Glutamatergic neuron (in vitro differentiated cells): ENCODE measurements around the gene GLT8D2. TPM values are rescaled to one million over a fixed set of nuclear protein-coding genes. Genes with fewer than 3 reads are reported as not detected.

Experiments used
- DNase-seq: peaks from one replicate; pipeline ENCODE4 v3.0.0; 2022
- H3K27ac Mint-ChIP-seq: one replicate; pipeline ENCODE4 v1.8.0; 2020; ENCODE audit warnings: mild to moderate bottlenecking, mixed read lengths, inconsistent platforms; ENCODE audit not compliant: unreplicated experiment
- H3K27me3 Mint-ChIP-seq: one replicate; pipeline ENCODE4 v1.8.0; 2020; ENCODE audit warnings: mild to moderate bottlenecking, moderate library complexity, mixed read lengths, inconsistent platforms; ENCODE audit not compliant: unreplicated experiment
- H3K36me3 Mint-ChIP-seq: one replicate; pipeline ENCODE4 v1.8.0; 2020; ENCODE audit warnings: mild to moderate bottlenecking, mixed read lengths, inconsistent platforms; ENCODE audit not compliant: unreplicated experiment
- H3K4me1 Mint-ChIP-seq: one replicate; pipeline ENCODE4 v1.8.0; 2020; ENCODE audit warnings: mild to moderate bottlenecking, low read depth, mixed read lengths, inconsistent platforms; ENCODE audit not compliant: unreplicated experiment
- H3K4me3 Mint-ChIP-seq: one replicate; pipeline ENCODE4 v1.8.0; 2020; ENCODE audit warnings: mild to moderate bottlenecking, mixed read lengths, inconsistent platforms; ENCODE audit not compliant: unreplicated experiment
- H3K9me3 Mint-ChIP-seq: one replicate; pipeline ENCODE4 v1.8.0; 2020; ENCODE audit warnings: mild to moderate bottlenecking, moderate library complexity, mixed read lengths, inconsistent platforms; ENCODE audit not compliant: unreplicated experiment
- CTCF ChIP-seq: fragments of 200-600 bp; sonication (generic); IDR thresholded peaks from one replicate; pipeline ENCODE4 v1.5.0; 2021; ENCODE audit not compliant: partially characterized antibody, unreplicated experiment
- total RNA-seq: library from RNA; stranded (reverse); fragmentation: NEBNext Ultra II Directional; extraction: Animal tissue kit (Norgen Biotek cat#: 25700); gene quantifications from one replicate; pipeline ENCODE4 v1.2.1, GENCODE V29; 2021; ENCODE audit not compliant: unreplicated experiment

The GLT8D2 gene
- total RNA-seq, 1 donor from 2014 or later = not detected

- no peaks in the 10 kb centered on the region for H3K4me1 Mint-ChIP-seq
- no peaks in the 10 kb centered on the region for H3K36me3 Mint-ChIP-seq
- no peak for DNase-seq
- no peak for TF ChIP-seq CTCF
- H3K9me3 Mint-ChIP-seq = no peaks in the 10 kb centered on the region
- H3K27me3 Mint-ChIP-seq = no peaks in the 10 kb centered on the region
- no peak overlapping the region for H3K4me3 Mint-ChIP-seq
- no peak overlapping the region for H3K27ac Mint-ChIP-seq
Measured at GRCh38 chr12:103948746-103949406, 101.1 kb downstream of the GLT8D2 start.

DNA sequence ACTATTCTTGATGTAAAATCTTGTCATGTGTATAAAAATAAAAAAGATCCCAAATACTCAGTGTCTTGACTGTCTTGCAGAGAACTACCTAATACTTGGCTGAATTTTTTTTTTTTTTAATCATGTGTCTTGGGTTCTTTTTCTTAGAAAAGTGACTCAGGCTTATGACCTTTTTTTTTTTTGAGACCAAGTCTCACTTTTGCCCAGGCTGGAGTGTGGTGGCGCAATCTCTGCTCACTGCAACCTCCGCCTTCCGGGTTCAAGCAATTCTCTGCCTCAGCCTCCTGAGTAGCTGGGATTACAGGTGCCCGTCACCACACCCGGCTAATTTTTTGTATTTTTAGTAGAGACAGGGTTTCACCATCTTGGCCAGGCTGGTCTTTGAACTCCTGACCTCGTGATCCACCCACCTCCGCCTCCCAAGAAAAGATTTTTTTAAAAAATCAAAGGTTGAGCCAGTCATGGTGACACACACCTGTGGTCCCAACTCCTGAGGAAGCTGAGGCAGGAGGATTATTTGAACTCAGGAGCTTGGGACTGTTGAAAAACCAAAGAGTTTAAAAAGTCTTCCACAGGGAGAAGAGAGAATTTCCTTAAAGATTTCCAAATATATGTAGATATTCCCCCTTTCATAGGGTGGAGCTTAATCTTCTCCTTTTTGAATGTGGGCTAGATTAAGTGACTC is 102.0 kb downstream of the GLT8D2 start:
- H3K4me3 Mint-ChIP-seq = no peak overlapping the region
- no peaks in the 10 kb centered on the region for H3K27me3 Mint-ChIP-seq
- TF ChIP-seq CTCF = no peak
- no peaks in the 10 kb centered on the region for H3K4me1 Mint-ChIP-seq
- H3K36me3 Mint-ChIP-seq = no peaks in the 10 kb centered on the region
- no peak overlapping the region for H3K27ac Mint-ChIP-seq
- DNase-seq = no peak
- H3K9me3 Mint-ChIP-seq = no peaks in the 10 kb centered on the region

DNA sequence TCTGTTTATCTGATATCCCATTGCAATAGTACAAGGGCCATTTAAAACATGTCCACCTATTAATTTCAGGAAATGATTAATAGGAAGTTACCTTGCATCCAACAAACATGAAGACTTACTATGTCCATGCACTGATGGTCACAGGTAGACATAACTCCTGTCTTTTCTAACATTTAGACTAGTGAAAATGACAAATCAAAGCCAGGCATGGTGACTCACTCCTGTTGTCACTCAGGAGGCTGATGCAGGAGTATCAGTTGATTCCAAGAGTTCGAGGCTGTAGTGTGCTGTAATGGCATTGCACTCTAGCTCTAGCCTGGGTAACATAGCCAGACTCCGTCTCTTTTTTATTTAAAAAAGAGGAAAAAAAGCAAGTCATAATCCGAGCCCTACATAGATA is 105.0 kb downstream of the GLT8D2 start:
- Mint-ChIP-seq H3K36me3 (no peaks in the 10 kb centered on the region), H3K4me1 (no peaks in the 10 kb centered on the region), H3K9me3 (no peaks in the 10 kb centered on the region), H3K27me3 (no peaks in the 10 kb centered on the region), H3K27ac (no peak overlapping the region), H3K4me3 (no peak overlapping the region)
- no peak for TF ChIP-seq CTCF
- no peak for DNase-seq

Other genes starting within 250 kb of the GLT8D2 start
- gene NT5DC3, start 209.0 kb downstream of the GLT8D2 start, total RNA-seq = 2.1 TPM
- gene HSP90B1, start 119.8 kb downstream of the GLT8D2 start, total RNA-seq = 231 TPM
- gene TDG, start 84.3 kb downstream of the GLT8D2 start, total RNA-seq = 56.8 TPM
- gene HCFC2, start 14.3 kb upstream of the GLT8D2 start, total RNA-seq = 25.1 TPM
- gene NFYB, start 88.0 kb upstream of the GLT8D2 start, total RNA-seq = 17.1 TPM
- gene TXNRD1, start 165.6 kb upstream of the GLT8D2 start, total RNA-seq = 81.1 TPM